ENCODE measurements around the gene ETV5. TPM values are rescaled to one million over a fixed set of nuclear protein-coding genes. Genes with fewer than 3 reads are reported as not detected.

The ETV5 gene
- total and polyA plus RNA-seq, 10 of the 15 experiments (the other 5 are each of a cell fraction or from before 2014, with no cell fraction given) = 5.0 to 18.4 (median 7.4) TPM

- RAD21 ChIA-PET (ENCODE audit: unreplicated experiment) = interaction anchor here (0.8 to 3.3 kb wide), 3 partner anchors 103 to 130 kb away, joined by 3 to 10 read pairs (median 3); no protein-coding TSS in a partner anchor
- no peaks in the 10 kb centered on the region; the same call in 2 of the 3 replicates for H3K9me3 ChIP-seq (replicated peaks; ENCODE audit: control insufficient read depth, insufficient read depth, low read length)
- H3K27ac ChIP-seq (ENCODE audit: control insufficient read depth, insufficient read depth) = no peak overlapping the region
- H3K79me2 ChIP-seq (ENCODE audit: control insufficient read depth, insufficient read depth, low read length) = no peaks in the 10 kb centered on the region
- WGBS (ENCODE audit: insufficient coverage, insufficient replicate concordance, low lambda C conversion rate, missing lambda C conversion rate) = 16% methylated on average over 12 of the region's 12 CpGs
- SMC1A ChIA-PET (ENCODE audit: uncharacterized antibody, unreplicated experiment) = interaction anchor here (0.7 to 1.5 kb wide), 4 partner anchors 24 to 128 kb away, joined by 3 to 6 read pairs (median 3); no protein-coding TSS in a partner anchor
- peaks cover 5 to 18% of the 10 kb centered on the region in 2 experiments; a peak in 3 of 4 replicates for H3K27me3 ChIP-seq (replicated peaks in 1 of 2; ENCODE audit: control insufficient read depth in 2 of 2, insufficient read depth in 2 of 2, low read length in 1 of 2)
- DNase-seq (ENCODE audit: low read depth, low spot score) = no peak
- no peak for ATAC-seq
- H3K9ac ChIP-seq (ENCODE audit: control insufficient read depth, insufficient read depth, low read length) = no peak overlapping the region
- H3K4me2 ChIP-seq (ENCODE audit: control insufficient read depth, insufficient read depth) = peak overlapping the region; percentile 98; the same call in 1 of the 2 replicates
- FAIRE-seq = no peak
- in situ Hi-C loops (cut with MboI) = no loop called here
- no peaks in the 10 kb centered on the region for H4K20me1 ChIP-seq (ENCODE audit: control insufficient read depth, insufficient read depth)
- no peak overlapping the region for H2AFZ ChIP-seq (ENCODE audit: control insufficient read depth, low read depth, low read length)
- intact Hi-C loops (cut with micrococcal nuclease; ENCODE audit: unreplicated experiment) = no loop called here
- H3K36me3 ChIP-seq (ENCODE audit: control insufficient read depth in 2 of 2, insufficient read depth in 2 of 2, low read length in 1 of 2) = no peaks in the 10 kb centered on the region
- CTCF ChIA-PET = interaction anchor here (0.6 to 2.6 kb wide), 6 partner anchors 13 to 802 kb away, joined by 3 to 13 read pairs (median 3); no protein-coding TSS in a partner anchor
- H3K4me3 ChIP-seq = no peak overlapping the region
- no TSS peak for BruUV-seq (replicated peaks)
- peaks cover 19% of the 10 kb centered on the region for H3K4me1 ChIP-seq (ENCODE audit: control insufficient read depth, insufficient read depth, low read length)
- POLR2A ChIA-PET = interaction anchor here (1.0 to 2.0 kb wide), 2 partner anchors 41 to 107 kb away, joined by 3 to 6 read pairs; no protein-coding TSS in a partner anchor
- TF ChIP-seq, protein P1, sequence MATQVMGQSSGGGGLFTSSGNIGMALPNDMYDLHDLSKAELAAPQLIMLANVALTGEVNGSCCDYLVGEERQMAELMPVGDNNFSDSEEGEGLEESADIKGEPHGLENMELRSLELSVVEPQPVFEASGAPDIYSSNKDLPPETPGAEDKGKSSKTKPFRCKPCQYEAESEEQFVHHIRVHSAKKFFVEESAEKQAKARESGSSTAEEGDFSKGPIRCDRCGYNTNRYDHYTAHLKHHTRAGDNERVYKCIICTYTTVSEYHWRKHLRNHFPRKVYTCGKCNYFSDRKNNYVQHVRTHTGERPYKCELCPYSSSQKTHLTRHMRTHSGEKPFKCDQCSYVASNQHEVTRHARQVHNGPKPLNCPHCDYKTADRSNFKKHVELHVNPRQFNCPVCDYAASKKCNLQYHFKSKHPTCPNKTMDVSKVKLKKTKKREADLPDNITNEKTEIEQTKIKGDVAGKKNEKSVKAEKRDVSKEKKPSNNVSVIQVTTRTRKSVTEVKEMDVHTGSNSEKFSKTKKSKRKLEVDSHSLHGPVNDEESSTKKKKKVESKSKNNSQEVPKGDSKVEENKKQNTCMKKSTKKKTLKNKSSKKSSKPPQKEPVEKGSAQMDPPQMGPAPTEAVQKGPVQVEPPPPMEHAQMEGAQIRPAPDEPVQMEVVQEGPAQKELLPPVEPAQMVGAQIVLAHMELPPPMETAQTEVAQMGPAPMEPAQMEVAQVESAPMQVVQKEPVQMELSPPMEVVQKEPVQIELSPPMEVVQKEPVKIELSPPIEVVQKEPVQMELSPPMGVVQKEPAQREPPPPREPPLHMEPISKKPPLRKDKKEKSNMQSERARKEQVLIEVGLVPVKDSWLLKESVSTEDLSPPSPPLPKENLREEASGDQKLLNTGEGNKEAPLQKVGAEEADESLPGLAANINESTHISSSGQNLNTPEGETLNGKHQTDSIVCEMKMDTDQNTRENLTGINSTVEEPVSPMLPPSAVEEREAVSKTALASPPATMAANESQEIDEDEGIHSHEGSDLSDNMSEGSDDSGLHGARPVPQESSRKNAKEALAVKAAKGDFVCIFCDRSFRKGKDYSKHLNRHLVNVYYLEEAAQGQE (IDR thresholded peaks at IDR 0.05; ENCODE audit: low read depth, low read length) = no peak; the same call in 1 of the 2 replicates
- TF ChIP-seq KLF5 (IDR thresholded peaks at IDR 0.05; ENCODE audit: partially characterized antibody) (no peak), STAT1 (conservative IDR thresholded peaks at IDR 0.05) (no peak), RFX5 (IDR thresholded peaks at IDR 0.05; ENCODE audit: low read depth, low read length) (no peak), ZZZ3 (IDR thresholded peaks at IDR 0.05; ENCODE audit: control insufficient read depth, insufficient read length, low read depth) (no peak), RB1 (IDR thresholded peaks at IDR 0.05; ENCODE audit: borderline replicate concordance) (no peak), NFIC (IDR thresholded peaks at IDR 0.05; ENCODE audit: low read depth, low read length) (peak; percentile 99), IKZF1 (conservative IDR thresholded peaks at IDR 0.05) (no peak), TARDBP (IDR thresholded peaks at IDR 0.05; ENCODE audit: borderline replicate concordance) (no peak), TCF7 (IDR thresholded peaks at IDR 0.05; ENCODE audit: borderline replicate concordance) (no peak), POU2F2 (IDR thresholded peaks at IDR 0.05; ENCODE audit: borderline replicate concordance, low read depth, low read length) (no peak), TCF3 (IDR thresholded peaks at IDR 0.05; ENCODE audit: borderline replicate concordance, insufficient read depth, low read depth, low read length) (no peak), PML (IDR thresholded peaks at IDR 0.05; ENCODE audit: low read length) (peak; percentile 73; the same call in 1 of the 2 replicates), IRF4 (IDR thresholded peaks at IDR 0.05; ENCODE audit: low read depth, low read length) (peak; percentile 95; the same call in 1 of the 2 replicates), SREBF2 (IDR thresholded peaks at IDR 0.05; ENCODE audit: low read length) (no peak), RCOR1 (conservative IDR thresholded peaks at IDR 0.05; ENCODE audit: low read depth, low read length) (no peak)
- TF ChIP-seq, protein P2, sequence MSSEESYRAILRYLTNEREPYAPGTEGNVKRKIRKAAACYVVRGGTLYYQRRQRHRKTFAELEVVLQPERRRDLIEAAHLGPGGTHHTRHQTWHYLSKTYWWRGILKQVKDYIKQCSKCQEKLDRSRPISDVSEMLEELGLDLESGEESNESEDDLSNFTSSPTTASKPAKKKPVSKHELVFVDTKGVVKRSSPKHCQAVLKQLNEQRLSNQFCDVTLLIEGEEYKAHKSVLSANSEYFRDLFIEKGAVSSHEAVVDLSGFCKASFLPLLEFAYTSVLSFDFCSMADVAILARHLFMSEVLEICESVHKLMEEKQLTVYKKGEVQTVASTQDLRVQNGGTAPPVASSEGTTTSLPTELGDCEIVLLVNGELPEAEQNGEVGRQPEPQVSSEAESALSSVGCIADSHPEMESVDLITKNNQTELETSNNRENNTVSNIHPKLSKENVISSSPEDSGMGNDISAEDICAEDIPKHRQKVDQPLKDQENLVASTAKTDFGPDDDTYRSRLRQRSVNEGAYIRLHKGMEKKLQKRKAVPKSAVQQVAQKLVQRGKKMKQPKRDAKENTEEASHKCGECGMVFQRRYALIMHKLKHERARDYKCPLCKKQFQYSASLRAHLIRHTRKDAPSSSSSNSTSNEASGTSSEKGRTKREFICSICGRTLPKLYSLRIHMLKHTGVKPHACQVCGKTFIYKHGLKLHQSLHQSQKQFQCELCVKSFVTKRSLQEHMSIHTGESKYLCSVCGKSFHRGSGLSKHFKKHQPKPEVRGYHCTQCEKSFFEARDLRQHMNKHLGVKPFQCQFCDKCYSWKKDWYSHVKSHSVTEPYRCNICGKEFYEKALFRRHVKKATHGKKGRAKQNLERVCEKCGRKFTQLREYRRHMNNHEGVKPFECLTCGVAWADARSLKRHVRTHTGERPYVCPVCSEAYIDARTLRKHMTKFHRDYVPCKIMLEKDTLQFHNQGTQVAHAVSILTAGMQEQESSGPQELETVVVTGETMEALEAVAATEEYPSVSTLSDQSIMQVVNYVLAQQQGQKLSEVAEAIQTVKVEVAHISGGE (CRISPR knock-in tag; IDR thresholded peaks at IDR 0.05) = no peak
Measured at GRCh38 chr3:186110975-186111974, 2.4 kb upstream of the ETV5 start.

Measured in GM12878 (cell line).